ENCODE measurements around the gene AFF3.

Gene AFF3

DNA sequence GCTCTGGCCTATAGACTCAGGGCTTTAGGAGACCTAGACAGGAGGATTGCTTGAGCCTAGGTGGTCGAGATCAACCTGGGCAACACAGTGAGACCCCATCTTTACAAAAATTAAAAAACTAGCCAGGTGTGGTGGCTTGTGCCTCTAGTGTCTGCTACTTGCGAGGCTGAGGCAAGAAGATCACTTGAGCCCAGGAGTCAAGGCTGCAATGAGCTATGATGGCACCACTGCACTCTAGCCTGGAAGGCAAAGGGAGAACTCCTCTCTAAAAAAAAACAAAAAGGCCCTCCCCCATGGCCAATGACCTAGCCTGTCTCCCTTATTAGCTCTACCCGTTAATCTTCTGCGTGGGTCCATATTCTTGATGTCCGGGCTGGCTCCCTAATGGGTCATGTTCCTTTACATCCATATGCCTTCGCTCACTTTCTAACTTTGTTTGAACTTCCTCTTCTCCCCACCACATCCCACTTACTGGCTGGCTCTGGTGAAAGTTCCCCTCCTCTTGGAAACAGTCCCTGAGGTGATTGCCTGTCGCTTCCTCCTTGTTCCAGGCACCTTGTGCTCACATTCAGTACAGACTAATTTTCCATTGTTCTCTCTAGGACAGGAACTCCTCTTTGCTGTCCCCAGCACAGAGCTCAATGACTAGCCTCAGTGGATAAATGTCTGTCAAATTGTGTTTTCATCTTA, 103.0 kb downstream of the AFF3 start:
- no peaks in the 10 kb centered on the region for H3K79me2 ChIP-seq (ENCODE audit: low read length)
- no peaks in the 10 kb centered on the region for H4K20me1 ChIP-seq (ENCODE audit: insufficient read depth, low read length)
- H3K9me2 ChIP-seq (replicated peaks; ENCODE audit: insufficient read depth, low read length) = no peaks in the 10 kb centered on the region
- H3K4me1 ChIP-seq (ENCODE audit: low read length) = no peaks in the 10 kb centered on the region
- no peak for DNase-seq
- H3K27ac ChIP-seq (ENCODE audit: low read length) = no peak overlapping the region
- H3K36me3 ChIP-seq (replicated peaks; ENCODE audit: insufficient read depth, low read length) = no peaks in the 10 kb centered on the region
- H3K4me2 ChIP-seq (ENCODE audit: low read depth, low read length) = no peak overlapping the region
- no peaks in the 10 kb centered on the region for H3F3A ChIP-seq (ENCODE audit: insufficient read depth, low read length)
- TF ChIP-seq CTCF (IDR thresholded peaks at IDR 0.05; ENCODE audit: low read length) (no peak), EZH2phosphoT487 (IDR thresholded peaks at IDR 0.05; ENCODE audit: low read length) (no peak), EZH2 (optimal IDR thresholded peaks at IDR 0.05; ENCODE audit: low read depth, low read length) (no peak)
- H3K4me3 ChIP-seq (ENCODE audit: low read length) = no peak overlapping the region
- H2AFZ ChIP-seq (ENCODE audit: low read length) = no peak overlapping the region
- H3K9me3 ChIP-seq (replicated peaks; ENCODE audit: insufficient read depth, low read length) = no peaks in the 10 kb centered on the region
- no peaks in the 10 kb centered on the region for H3K27me3 ChIP-seq (replicated peaks; ENCODE audit: insufficient read depth, low read length)
- no peak overlapping the region for H3K9ac ChIP-seq (ENCODE audit: low read length)

GRCh38 chr2:100038011-100038410, 104.4 kb downstream of the AFF3 start:
- Histone ChIP-seq H3K9me3 (replicated peaks; ENCODE audit: insufficient read depth, low read length) (no peaks in the 10 kb centered on the region), H3K79me2 (ENCODE audit: low read length) (no peaks in the 10 kb centered on the region), H3K9me2 (replicated peaks; ENCODE audit: insufficient read depth, low read length) (no peaks in the 10 kb centered on the region), H3K4me2 (ENCODE audit: low read depth, low read length) (no peak overlapping the region), H4K20me1 (ENCODE audit: insufficient read depth, low read length) (no peaks in the 10 kb centered on the region), H2AFZ (ENCODE audit: low read length) (no peak overlapping the region), H3F3A (ENCODE audit: insufficient read depth, low read length) (no peaks in the 10 kb centered on the region), H3K27me3 (replicated peaks; ENCODE audit: insufficient read depth, low read length) (no peaks in the 10 kb centered on the region), H3K4me3 (ENCODE audit: low read length) (no peak overlapping the region), H3K9ac (ENCODE audit: low read length) (no peak overlapping the region), H3K4me1 (ENCODE audit: low read length) (no peaks in the 10 kb centered on the region), H3K27ac (ENCODE audit: low read length) (no peak overlapping the region), H3K36me3 (replicated peaks; ENCODE audit: insufficient read depth, low read length) (no peaks in the 10 kb centered on the region)
- TF ChIP-seq EZH2 (optimal IDR thresholded peaks at IDR 0.05; ENCODE audit: low read depth, low read length) = no peak
- TF ChIP-seq EZH2phosphoT487 (IDR thresholded peaks at IDR 0.05; ENCODE audit: low read length) = no peak
- no peak for DNase-seq

DNA sequence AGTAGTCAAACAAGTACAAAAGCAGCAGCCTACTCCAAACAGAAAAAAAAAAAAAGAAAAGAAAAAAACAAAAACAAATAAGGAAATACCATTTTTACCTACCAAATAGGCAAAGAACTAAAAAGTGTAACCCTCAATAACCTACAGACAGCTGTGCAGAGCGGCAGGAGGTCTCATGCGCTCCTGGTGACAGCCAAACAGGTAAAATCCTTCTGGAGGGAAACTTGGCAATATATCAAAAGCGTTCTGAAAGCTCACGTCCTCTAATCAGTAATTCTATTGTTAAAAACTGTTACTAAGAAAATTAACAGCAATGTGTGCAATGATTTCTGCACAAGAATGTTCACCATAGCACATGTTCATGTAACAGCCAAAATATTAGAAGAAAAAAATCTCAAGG, 105.6 kb downstream of the AFF3 start:
- Histone ChIP-seq H3K79me2 (ENCODE audit: low read length) (no peaks in the 10 kb centered on the region), H3K9me3 (replicated peaks; ENCODE audit: insufficient read depth, low read length) (no peaks in the 10 kb centered on the region), H2AFZ (ENCODE audit: low read length) (no peak overlapping the region), H3K4me1 (ENCODE audit: low read length) (no peaks in the 10 kb centered on the region), H3F3A (ENCODE audit: insufficient read depth, low read length) (no peaks in the 10 kb centered on the region), H3K9ac (ENCODE audit: low read length) (no peak overlapping the region), H3K36me3 (replicated peaks; ENCODE audit: insufficient read depth, low read length) (no peaks in the 10 kb centered on the region), H3K9me2 (replicated peaks; ENCODE audit: insufficient read depth, low read length) (no peaks in the 10 kb centered on the region), H3K27ac (ENCODE audit: low read length) (no peak overlapping the region), H3K4me2 (ENCODE audit: low read depth, low read length) (no peak overlapping the region), H3K4me3 (ENCODE audit: low read length) (no peak overlapping the region), H4K20me1 (ENCODE audit: insufficient read depth, low read length) (no peaks in the 10 kb centered on the region), H3K27me3 (replicated peaks; ENCODE audit: insufficient read depth, low read length) (no peaks in the 10 kb centered on the region)
- no peak for DNase-seq
- TF ChIP-seq CTCF (IDR thresholded peaks at IDR 0.05; ENCODE audit: low read length) (no peak), EZH2 (optimal IDR thresholded peaks at IDR 0.05; ENCODE audit: low read depth, low read length) (no peak), EZH2phosphoT487 (IDR thresholded peaks at IDR 0.05; ENCODE audit: low read length) (no peak)

DNA sequence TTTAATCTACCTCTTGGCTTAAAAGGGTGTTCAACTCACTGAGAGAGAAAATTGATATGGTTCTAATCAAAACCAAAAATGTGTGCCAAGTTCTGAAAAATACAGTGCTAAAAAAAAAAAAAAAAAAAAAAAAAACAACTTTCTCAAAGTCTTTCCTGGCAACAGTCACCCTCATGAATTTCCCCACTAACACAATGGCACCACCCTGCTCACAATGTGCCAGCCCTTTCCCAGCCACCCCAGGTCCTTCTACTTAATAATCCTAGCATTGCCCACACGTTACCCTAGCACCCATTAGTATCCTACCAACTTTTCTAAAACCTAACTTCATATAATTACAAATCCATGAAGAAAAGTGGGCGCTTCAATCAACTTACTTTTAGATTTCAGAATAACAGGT, 106.4 kb downstream of the AFF3 start:
- Histone ChIP-seq H3F3A (ENCODE audit: insufficient read depth, low read length) (no peaks in the 10 kb centered on the region), H3K4me1 (ENCODE audit: low read length) (no peaks in the 10 kb centered on the region), H3K9me3 (replicated peaks; ENCODE audit: insufficient read depth, low read length) (no peaks in the 10 kb centered on the region)

More for the DNA sequence above, 106.4 kb downstream of the AFF3 start:
- Histone ChIP-seq H3K4me3 (ENCODE audit: low read length) (no peak overlapping the region), H3K27ac (ENCODE audit: low read length) (no peak overlapping the region), H3K79me2 (ENCODE audit: low read length) (no peaks in the 10 kb centered on the region), H3K36me3 (replicated peaks; ENCODE audit: insufficient read depth, low read length) (no peaks in the 10 kb centered on the region), H3K4me2 (ENCODE audit: low read depth, low read length) (no peak overlapping the region), H2AFZ (ENCODE audit: low read length) (no peak overlapping the region), H3K27me3 (replicated peaks; ENCODE audit: insufficient read depth, low read length) (no peaks in the 10 kb centered on the region), H3K9me2 (replicated peaks; ENCODE audit: insufficient read depth, low read length) (no peaks in the 10 kb centered on the region), H4K20me1 (ENCODE audit: insufficient read depth, low read length) (no peaks in the 10 kb centered on the region), H3K9ac (ENCODE audit: low read length) (no peak overlapping the region)
- TF ChIP-seq EZH2phosphoT487 (IDR thresholded peaks at IDR 0.05; ENCODE audit: low read length) = no peak
- no peak for TF ChIP-seq EZH2 (optimal IDR thresholded peaks at IDR 0.05; ENCODE audit: low read depth, low read length)
- no peak for TF ChIP-seq CTCF (IDR thresholded peaks at IDR 0.05; ENCODE audit: low read length)
- no peak for DNase-seq
